SK-N-SH treated with all-trans-retinoic acid at 6 μM for 48 hours (cell line): ENCODE measurements around the gene AGAP1.

Source experiments
- ARNTL ChIP-seq: fragments of 450-650 bp; formaldehyde crosslinking; IDR thresholded peaks from 2 replicates; pipeline ENCODE4 v1.5.0; 2020; ENCODE audit warnings: low read depth, mild to moderate bottlenecking, moderate library complexity, borderline replicate concordance
- CSDC2 ChIP-seq: fragments of 250-450 bp; sonication (Bioruptor Pico); IDR thresholded peaks from 2 replicates; pipeline ENCODE4 v1.5.0; 2020; ENCODE audit warnings: mild to moderate bottlenecking, moderate library complexity
- OSR1 ChIP-seq: fragments of 250-450 bp; sonication (Bioruptor Pico); IDR thresholded peaks from 2 replicates; pipeline ENCODE4 v1.8.0; 2022; ENCODE audit warnings: moderate library complexity, mild to moderate bottlenecking, inconsistent platforms
- RARB ChIP-seq: fragments of 250-450 bp; sonication (Bioruptor Pico); IDR thresholded peaks from 2 replicates; pipeline ENCODE4 v1.8.0; 2021; ENCODE audit warnings: mild to moderate bottlenecking, moderate library complexity
- TCF4 ChIP-seq: fragments of 250-450 bp; sonication (Bioruptor Pico); IDR thresholded peaks from 2 replicates; pipeline ENCODE4 v1.8.0; 2021; ENCODE audit warnings: mild to moderate bottlenecking, moderate library complexity, borderline replicate concordance
- TOX ChIP-seq: fragments of 250-450 bp; sonication (Bioruptor Pico); IDR thresholded peaks from 2 replicates; pipeline ENCODE4 v1.8.0; 2021; ENCODE audit warnings: mild to moderate bottlenecking, moderate library complexity, borderline replicate concordance
- ZC3H10 ChIP-seq: fragments of 250-450 bp; sonication (Bioruptor Pico); IDR thresholded peaks from 2 replicates; pipeline ENCODE4 v1.5.1; 2021; ENCODE audit warnings: mild to moderate bottlenecking, moderate library complexity
- ZNF565 ChIP-seq: fragments of 450-650 bp; formaldehyde crosslinking; conservative IDR thresholded peaks from 2 replicates; pipeline ENCODE4 v1.5.0; 2020; ENCODE audit warnings: low read depth, mild to moderate bottlenecking, moderate library complexity
- ZNF70 ChIP-seq: fragments of 450-650 bp; formaldehyde crosslinking; IDR thresholded peaks from 2 replicates; pipeline ENCODE4 v1.5.0; 2020; ENCODE audit warnings: mild to moderate bottlenecking, moderate library complexity
- ZNF8 ChIP-seq: fragments of 450-650 bp; formaldehyde crosslinking; IDR thresholded peaks from 2 replicates; pipeline ENCODE4 v1.5.0; 2020; ENCODE audit warnings: mild to moderate bottlenecking, moderate library complexity

- TF ChIP-seq CSDC2 (no peak), TOX (CRISPR knock-in tag) (no peak), ZNF565 (no peak), RARB (CRISPR knock-in tag) (no peak), ARNTL (CRISPR knock-in tag) (no peak), OSR1 (CRISPR knock-in tag) (no peak), ZNF8 (CRISPR knock-in tag) (no peak), TCF4 (CRISPR knock-in tag) (no peak), ZNF70 (CRISPR knock-in tag) (no peak), ZC3H10 (CRISPR knock-in tag) (no peak)
Observed at GRCh38 chr2:236121546-236121945, 627.7 kb downstream of the AGAP1 start.
